Measurements from ENCODE around the gene RAB3B. TPM values are rescaled to one million over a fixed set of nuclear protein-coding genes. Genes with fewer than 3 reads are reported as not detected.

The RAB3B gene
- total RNA-seq, 1 donor from 2014 or later, result not detected

- H3K4me1 ChIP-seq, result no peaks in the 10 kb centered on the region
- H3K4me3 ChIP-seq, result no peak overlapping the region
- intact Hi-C loops (cut with micrococcal nuclease), result no loop called here
- DNase-seq, result no peak
- TF ChIP-seq CTCF (IDR thresholded peaks at IDR 0.05; ENCODE audit: borderline replicate concordance), result no peak
- H3K27ac ChIP-seq (replicated peaks), result no peak overlapping the region
- H3K27me3 ChIP-seq (ENCODE audit: low read depth), result peaks cover 59% of the 10 kb centered on the region
- H3K36me3 ChIP-seq, result no peaks in the 10 kb centered on the region
- H3K9me3 ChIP-seq (replicated peaks), result no peaks in the 10 kb centered on the region
Measured at GRCh38 chr1:51998701-51999100, 8.2 kb upstream of the RAB3B start.

- DNase-seq, result no peak
- H3K9me3 ChIP-seq (replicated peaks), result no peaks in the 10 kb centered on the region
- peaks cover 59% of the 10 kb centered on the region for H3K27me3 ChIP-seq (ENCODE audit: low read depth)
- no peaks in the 10 kb centered on the region for H3K4me1 ChIP-seq
- H3K27ac ChIP-seq (replicated peaks), result no peak overlapping the region
- intact Hi-C loops (cut with micrococcal nuclease), result no loop called here
- H3K4me3 ChIP-seq, result no peak overlapping the region
- H3K36me3 ChIP-seq, result no peaks in the 10 kb centered on the region
- no peak for TF ChIP-seq CTCF (IDR thresholded peaks at IDR 0.05; ENCODE audit: borderline replicate concordance)
Measured at GRCh38 chr1:51997974-51998382, 7.5 kb upstream of the RAB3B start.

GRCh38 chr1:51989582-51990477 is 670 bp downstream of the RAB3B start:
- TF ChIP-seq CTCF (IDR thresholded peaks at IDR 0.05; ENCODE audit: borderline replicate concordance), result no peak
- Histone ChIP-seq H3K9me3 (replicated peaks) (no peaks in the 10 kb centered on the region), H3K27me3 (ENCODE audit: low read depth) (peaks cover 68% of the 10 kb centered on the region), H3K4me1 (no peaks in the 10 kb centered on the region), H3K36me3 (no peaks in the 10 kb centered on the region), H3K27ac (replicated peaks) (no peak overlapping the region), H3K4me3 (peak overlapping the region; percentile 60)
- intact Hi-C loops (cut with micrococcal nuclease), result no loop called here
- DNase-seq, result no peak

GRCh38 chr1:51988254-51988653 is 2.2 kb downstream of the RAB3B start:
- no peak for TF ChIP-seq CTCF (IDR thresholded peaks at IDR 0.05; ENCODE audit: borderline replicate concordance)
- Histone ChIP-seq H3K4me1 (no peaks in the 10 kb centered on the region), H3K9me3 (replicated peaks) (no peaks in the 10 kb centered on the region), H3K27ac (replicated peaks) (no peak overlapping the region), H3K4me3 (no peak overlapping the region), H3K36me3 (no peaks in the 10 kb centered on the region), H3K27me3 (ENCODE audit: low read depth) (peaks cover 52% of the 10 kb centered on the region)
- no peak for DNase-seq
- intact Hi-C loops (cut with micrococcal nuclease), result no loop called here

GRCh38 chr1:51986718-51987117 is 3.8 kb downstream of the RAB3B start:
- no peak for DNase-seq
- H3K36me3 ChIP-seq, result no peaks in the 10 kb centered on the region
- TF ChIP-seq CTCF (IDR thresholded peaks at IDR 0.05; ENCODE audit: borderline replicate concordance), result no peak
- H3K4me1 ChIP-seq, result no peaks in the 10 kb centered on the region
- no peak overlapping the region for H3K27ac ChIP-seq (replicated peaks)
- intact Hi-C loops (cut with micrococcal nuclease), result no loop called here
- H3K9me3 ChIP-seq (replicated peaks), result no peaks in the 10 kb centered on the region
- peaks cover 37% of the 10 kb centered on the region for H3K27me3 ChIP-seq (ENCODE audit: low read depth)
- H3K4me3 ChIP-seq, result no peak overlapping the region

Measured in left ventricle myocardium inferior (tissue), 1 donor.